8988T (cell line): ENCODE measurements around the gene DNAJB14.

Source experiments
- DNase-seq: peaks from one replicate; pipeline ENCODE4 v3.0.0; 2011

DNAJB14 gene

GRCh38 chr4:99943904-99944437 lies 2.4 kb downstream of the DNAJB14 start:
- DNase-seq, result no peak

GRCh38 chr4:99938243-99938753 lies 8.1 kb downstream of the DNAJB14 start:
- DNase-seq, result no peak

DNA sequence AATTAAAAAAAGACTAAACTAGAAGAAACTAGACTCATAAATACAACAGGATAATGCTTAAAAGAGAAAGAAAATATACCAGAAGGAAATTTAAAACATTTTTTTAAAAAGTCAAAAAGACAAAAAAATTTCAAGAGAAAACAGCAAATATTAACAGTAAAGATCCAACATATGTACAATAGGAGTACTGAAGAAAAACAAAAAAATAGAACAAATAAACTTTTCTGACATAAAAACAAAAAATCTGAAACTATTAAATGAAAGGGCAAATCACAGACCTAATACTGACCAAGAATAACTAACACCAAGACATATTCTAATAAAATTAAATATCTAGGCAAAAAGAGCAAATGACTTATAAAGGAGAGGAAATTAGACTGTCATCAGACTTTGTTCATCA lies 11.5 kb downstream of the DNAJB14 start:
- DNase-seq, result no peak

DNA sequence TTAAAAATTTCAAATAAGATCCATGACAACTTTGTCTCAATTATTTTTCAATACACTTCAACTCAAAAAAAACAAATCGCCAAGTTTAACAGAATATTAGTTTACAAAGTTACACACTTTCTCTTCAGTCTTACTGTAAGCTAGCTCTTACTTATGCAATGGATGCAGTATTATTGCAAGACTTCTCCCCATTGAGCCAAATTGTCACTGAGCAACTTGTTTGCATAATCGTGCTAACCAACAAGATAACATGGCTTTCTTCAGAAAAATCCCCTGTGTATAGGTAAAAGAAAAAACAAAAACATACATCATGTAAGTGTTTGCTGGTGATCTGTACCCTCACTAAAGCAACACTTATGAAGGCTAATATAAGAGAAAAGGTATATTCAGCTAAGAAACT lies 18.9 kb downstream of the DNAJB14 start:
- no peak for DNase-seq

DNA sequence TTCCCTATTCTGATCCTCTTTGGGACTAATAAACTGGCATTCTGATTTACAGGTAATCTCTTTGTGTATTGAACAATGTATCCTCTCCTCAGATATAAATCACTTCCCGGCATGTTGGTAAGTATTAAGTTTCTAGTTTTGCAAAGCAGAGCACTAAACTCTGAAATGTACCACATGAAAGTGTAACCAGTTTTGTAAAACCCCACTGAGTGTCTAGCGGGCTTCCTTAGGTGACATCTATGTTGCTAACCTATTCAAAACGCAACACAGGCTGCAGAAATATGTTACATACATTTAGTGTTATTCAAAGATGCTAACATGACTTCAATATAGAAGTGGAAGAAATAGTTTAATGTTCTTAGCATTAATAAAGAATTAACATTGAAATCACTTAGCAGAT lies 25.2 kb downstream of the DNAJB14 start:
- DNase-seq, result no peak

DNA sequence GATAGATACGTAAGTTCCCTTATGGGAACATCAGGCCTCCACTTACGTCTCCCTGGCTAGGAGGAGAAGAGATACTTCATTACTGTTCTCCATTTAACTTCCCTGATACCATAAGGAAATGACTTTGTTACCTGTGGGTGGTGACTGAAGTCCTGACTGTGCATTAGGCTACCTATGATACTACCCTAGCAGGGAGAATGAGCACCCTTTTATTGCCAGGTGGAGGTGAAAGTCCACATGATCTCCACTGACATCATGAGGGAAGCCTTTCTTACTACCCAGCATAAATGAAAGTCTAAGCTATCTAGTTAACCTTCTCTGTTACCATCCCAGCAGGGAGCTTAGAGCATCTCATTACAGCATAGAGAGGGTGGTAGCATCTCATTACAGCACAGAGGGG lies 27.8 kb downstream of the DNAJB14 start:
- DNase-seq, result no peak

DNA sequence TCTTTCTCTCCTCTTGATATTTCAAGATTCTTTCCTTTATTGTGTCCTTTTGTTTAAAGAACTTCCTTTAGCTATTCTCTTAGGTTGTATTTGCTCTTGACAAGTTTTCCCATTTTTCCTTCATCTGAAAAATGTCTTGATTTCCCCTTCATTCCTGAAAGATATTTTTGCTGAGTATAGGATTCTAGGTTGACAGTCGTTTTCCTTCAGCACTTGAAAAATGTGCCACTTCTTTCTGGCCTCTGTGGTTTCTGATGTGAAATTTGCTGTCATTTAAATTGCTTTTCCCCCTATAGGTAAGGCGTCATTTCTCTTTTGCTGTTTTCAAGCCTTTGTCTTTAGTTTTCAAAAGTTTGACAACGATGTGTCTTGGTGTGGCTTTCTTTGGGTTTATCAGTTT lies 28.8 kb downstream of the DNAJB14 start:
- no peak for DNase-seq

DNA sequence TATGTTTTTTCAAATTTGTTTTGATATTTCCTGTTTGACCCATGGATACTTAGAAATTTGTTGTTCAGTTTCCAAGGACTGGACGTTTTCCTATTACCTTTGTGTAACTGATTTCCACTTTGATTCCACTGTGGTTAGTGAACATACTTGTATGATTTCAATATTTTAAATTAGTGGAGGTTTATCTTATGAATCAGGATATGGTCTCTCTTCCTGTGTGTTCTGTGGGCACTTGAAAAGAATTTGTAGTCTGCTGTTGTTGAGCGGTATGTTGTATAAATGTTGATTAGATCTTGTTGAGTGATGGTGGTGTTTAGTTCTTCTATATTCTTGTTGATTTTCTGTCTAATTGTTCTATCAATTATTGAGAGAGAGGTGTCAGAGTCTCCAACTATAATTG lies 31.0 kb downstream of the DNAJB14 start:
- DNase-seq, result no peak

GRCh38 chr4:99894998-99895397 lies 51.4 kb downstream of the DNAJB14 start:
- DNase-seq, result no peak

DNA sequence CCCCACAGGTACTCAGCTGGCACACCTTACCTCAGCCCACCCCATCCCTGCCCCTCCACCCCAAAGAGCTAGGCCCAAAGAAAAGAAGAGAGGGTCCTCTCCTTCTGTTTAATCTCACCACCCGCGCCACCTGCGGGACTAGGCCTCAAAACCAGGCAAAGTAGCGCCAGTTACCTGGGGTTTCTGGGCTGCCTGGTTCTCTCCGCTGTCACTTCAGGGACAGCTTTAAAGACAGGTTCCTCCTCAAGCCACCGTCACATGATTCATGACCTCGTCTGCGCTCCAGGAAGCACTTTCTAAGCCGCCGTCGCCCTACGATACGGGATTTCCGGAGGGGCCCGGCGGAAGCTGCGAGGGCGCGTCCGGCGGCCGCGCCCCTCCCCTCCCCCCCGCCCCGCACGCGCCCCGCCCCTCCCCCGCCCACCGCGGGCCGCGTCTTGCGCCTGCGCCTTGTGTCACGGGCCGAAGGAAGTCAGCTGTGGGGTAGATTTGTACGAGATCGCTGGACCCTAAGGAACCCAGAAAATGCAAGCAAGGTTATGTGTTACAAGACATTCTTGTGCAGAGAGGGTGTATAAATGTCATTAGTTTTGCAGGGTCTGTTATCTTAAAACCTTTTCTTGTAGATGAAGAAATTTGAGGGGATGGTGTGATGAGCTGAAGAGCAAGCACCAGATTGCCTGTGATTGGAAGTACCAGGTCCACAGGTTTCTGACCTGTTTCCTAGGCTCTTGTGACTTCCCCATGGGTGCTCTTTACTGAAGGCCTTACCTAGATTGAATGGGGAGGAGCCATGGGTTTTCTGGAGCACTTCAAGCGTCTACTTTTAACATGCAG lies 52.0 kb downstream of the DNAJB14 start, which contains the start of gene LAMTOR3:
LAMTOR3 (minus strand) TSS at position 267 of the 837 bp plus-strand sequence. CDS start 464 bp downstream, outside the sequence.
- peak; percentile 58 for DNase-seq

- DNase-seq, result no peak
These were observed 52.6 kb downstream of the DNAJB14 start for GRCh38 chr4:99893839-99894160.

DNA sequence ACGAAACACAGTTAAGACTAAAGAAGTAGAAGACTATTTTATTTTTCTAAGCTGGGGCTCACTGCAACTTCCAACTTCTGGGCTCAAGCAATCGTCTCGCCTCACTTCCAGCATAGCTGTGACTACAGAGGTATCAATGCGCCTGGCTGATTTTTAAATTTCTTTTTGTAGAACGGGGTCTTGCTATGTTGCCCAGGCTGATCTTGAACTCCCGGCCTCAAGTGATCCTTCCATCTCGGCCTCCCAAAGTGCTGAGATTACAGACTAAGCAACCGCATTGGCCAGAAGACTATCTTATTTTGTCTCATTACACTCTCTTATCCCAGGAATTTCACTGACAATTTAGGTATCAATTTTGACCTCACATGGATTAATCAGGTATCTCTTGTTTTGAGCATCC lies 53.4 kb downstream of the DNAJB14 start:
- no peak for DNase-seq

DNA sequence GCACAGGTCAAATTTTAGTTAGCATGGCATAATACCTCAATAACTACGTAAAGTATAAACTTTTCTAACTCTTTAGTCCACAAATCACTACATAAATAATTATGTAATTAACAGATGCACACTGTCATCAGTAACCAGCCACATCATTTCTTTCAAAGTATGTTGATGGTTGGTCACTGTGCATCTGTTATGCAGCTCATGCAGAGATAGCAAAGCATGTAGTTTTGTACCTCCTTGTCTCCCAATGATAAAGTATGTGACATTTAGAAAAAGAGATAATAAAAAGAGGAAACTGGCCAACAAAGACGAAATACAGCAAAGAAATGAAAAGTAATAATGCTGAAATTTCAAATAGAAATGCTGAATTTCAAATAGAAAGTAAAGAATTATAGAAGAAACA lies 55.1 kb downstream of the DNAJB14 start:
- DNase-seq, result no peak

GRCh38 chr4:99887837-99888236 lies 58.6 kb downstream of the DNAJB14 start:
- DNase-seq, result no peak

DNA sequence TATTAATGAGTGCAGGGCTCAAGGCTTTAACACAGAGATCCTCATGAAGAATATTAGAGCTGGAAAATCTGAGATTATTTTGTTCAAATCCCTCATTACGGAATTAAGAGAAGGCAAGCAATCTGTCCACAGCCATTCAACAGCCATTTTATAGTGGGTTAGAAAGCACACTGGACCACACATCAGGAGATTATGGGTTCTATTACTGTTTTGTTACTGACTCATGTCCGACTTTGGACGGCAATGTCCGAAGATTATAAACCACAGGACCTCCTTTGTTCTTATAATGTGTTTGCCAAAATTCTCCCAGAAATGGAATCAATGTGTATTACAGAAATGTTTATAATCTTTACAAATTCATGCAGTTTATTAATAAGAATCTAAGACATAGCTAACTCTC lies 60.3 kb downstream of the DNAJB14 start:
- no peak for DNase-seq

DNA sequence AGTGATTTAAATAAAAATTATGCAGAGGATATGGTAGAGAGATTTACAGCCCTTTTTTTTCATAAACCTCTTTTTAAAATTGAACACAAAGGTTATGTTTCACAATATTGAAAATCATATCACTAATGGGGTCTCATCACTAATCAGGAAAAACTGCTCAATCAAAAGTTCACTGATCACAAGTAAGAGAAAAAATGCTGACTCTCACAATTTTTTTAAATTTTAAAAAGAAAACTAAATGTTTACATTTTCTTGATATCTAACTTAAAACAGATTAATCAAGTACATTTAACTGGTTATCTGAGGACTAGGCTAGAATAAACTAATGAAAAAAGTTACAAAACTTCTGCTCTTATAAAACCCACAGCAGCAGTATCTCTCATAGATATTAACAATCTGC lies 60.7 kb downstream of the DNAJB14 start:
- no peak for DNase-seq

GRCh38 chr4:99885063-99885664 lies 61.3 kb downstream of the DNAJB14 start:
- DNase-seq, result no peak

GRCh38 chr4:99879458-99879857 lies 67.0 kb downstream of the DNAJB14 start:
- DNase-seq, result no peak

- DNase-seq, result no peak
These were observed 67.8 kb downstream of the DNAJB14 start for GRCh38 chr4:99878604-99879003.

DNA sequence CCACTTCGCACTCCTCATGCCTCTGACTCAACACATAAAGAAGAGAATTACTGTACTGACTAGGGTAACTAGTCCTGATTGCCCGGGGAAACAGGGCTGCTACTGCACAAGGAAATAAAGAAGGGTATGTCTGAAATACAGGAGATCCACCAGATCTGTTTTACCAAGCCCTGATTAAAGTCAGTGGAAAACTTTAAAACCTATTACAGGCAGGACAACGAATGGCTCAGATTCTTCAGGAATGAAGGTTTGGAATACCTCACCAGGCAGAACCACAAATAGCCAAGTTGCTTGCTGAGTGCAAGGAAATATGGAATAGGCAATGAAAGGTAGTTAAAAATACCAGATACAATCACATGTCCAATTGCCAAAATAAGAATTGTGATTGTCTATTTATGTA lies 69.5 kb downstream of the DNAJB14 start:
- no peak for DNase-seq

GRCh38 chr4:99875071-99875470 lies 71.3 kb downstream of the DNAJB14 start:
- DNase-seq, result no peak

DNA sequence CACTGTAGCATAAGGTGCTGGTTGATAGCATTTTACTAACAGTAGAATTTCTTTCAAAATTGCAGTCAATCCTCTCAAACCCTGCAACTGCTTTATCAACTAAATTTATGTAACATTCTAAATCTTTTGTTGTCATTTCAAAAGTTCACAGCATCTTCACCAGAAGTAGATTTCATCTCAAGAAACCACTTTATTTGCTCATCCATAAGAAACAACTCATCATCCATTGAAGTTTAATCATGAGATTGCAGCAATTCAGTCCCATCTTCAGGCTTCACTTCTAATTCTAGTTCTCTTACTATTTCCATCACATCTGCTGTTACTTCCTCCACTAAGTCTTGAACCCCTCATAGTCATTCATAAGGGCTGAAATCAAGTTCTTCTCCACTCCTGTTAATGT lies 73.8 kb downstream of the DNAJB14 start:
- no peak for DNase-seq

- no peak for DNase-seq
These were observed 78.3 kb downstream of the DNAJB14 start for GRCh38 chr4:99868126-99868596.

DNA sequence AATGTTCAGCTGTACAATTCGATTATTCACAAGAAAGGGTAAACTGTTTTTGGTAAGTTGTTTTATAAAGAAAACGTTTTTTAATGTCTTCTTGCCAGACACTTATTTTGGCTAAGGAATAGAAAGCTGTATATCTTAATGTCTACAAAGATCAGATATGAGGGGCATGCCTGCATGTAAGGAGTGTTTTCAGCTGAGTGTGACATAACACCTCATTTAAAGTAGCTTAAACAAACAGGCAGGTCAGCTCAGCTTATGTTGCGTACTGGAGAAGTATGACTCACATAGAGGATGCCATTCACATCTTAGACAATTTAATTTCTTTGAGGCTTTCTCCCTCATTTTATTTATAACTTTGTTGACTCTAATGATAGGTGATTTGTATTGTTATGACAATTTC lies 82.6 kb downstream of the DNAJB14 start:
- no peak for DNase-seq
